ENCODE measurements around the gene TMEM47.
A peak's percentile ranks its signal among the peaks of the same experiment; 100 is the strongest.

Gene TMEM47

DNA sequence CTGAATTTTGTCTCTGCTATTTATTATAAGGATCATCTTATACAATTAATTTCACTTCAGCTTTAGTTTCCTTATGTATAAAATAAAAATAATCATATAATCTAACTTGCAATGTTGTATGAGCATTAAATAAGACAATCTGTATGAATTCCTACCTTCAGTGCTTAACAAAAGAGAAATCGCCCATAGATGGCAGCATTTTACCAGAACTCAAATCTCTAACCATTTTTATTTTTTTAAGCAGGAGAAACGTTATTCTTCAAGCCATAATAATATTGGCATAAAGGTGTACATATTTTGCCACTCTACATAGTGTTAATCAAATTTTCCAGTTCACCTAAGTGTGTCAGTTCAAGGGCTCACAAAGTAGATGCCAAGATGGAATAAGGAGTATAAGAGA is 78.8 kb downstream of the TMEM47 start:
- no peak for DNase-seq (ENCODE audit: low spot score)
- in situ Hi-C loops (cut with MboI; ENCODE audit: low pct_unique_long_range_greater_than_20kb, low sequenced_read_pairs, unreplicated experiment): no loop called here
- TF ChIP-seq, protein P1, sequence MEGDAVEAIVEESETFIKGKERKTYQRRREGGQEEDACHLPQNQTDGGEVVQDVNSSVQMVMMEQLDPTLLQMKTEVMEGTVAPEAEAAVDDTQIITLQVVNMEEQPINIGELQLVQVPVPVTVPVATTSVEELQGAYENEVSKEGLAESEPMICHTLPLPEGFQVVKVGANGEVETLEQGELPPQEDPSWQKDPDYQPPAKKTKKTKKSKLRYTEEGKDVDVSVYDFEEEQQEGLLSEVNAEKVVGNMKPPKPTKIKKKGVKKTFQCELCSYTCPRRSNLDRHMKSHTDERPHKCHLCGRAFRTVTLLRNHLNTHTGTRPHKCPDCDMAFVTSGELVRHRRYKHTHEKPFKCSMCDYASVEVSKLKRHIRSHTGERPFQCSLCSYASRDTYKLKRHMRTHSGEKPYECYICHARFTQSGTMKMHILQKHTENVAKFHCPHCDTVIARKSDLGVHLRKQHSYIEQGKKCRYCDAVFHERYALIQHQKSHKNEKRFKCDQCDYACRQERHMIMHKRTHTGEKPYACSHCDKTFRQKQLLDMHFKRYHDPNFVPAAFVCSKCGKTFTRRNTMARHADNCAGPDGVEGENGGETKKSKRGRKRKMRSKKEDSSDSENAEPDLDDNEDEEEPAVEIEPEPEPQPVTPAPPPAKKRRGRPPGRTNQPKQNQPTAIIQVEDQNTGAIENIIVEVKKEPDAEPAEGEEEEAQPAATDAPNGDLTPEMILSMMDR (IDR thresholded peaks at IDR 0.05; ENCODE audit: extremely low read depth, insufficient read depth, missing control alignments): peak; percentile 22

All from GM13977 (cell line).